Skeletal muscle tissue (tissue), 4 donors: ENCODE results near the gene NKX6-2. TPM values are rescaled to one million over a fixed set of nuclear protein-coding genes. Genes with fewer than 3 reads are reported as not detected.
A peak's percentile ranks its signal among the peaks of the same experiment; 100 is the strongest.

ENCODE experiments used
- H3K27ac ChIP-seq: one replicate; pipeline ENCODE4 v1.7.0; 2013; ENCODE audit warnings: mild to moderate bottlenecking, low read depth, low read length, inconsistent platforms
- H3K27me3 ChIP-seq, 3 donors: one replicate each; pipeline ENCODE4 v1.7.0; 2013; ENCODE audit warnings: low read length in 3 of 3; ENCODE audit not compliant: control insufficient read depth in 3 of 3, insufficient read depth in 3 of 3
- H3K36me3 ChIP-seq, 3 donors: one replicate each; pipeline ENCODE4 v1.7.0; 2013; ENCODE audit warnings: low read length in 3 of 3; ENCODE audit not compliant: control insufficient read depth in 3 of 3, insufficient read depth in 3 of 3
- H3K4me1 ChIP-seq, 3 donors: one replicate each; pipeline ENCODE4 v1.7.0; 2013; ENCODE audit warnings: low read length in 3 of 3, mild to moderate bottlenecking in 3 of 3; ENCODE audit not compliant: control insufficient read depth in 3 of 3, insufficient read depth in 3 of 3
- H3K4me3 ChIP-seq, 3 donors: one replicate each; pipeline ENCODE4 v1.7.0; 2013; ENCODE audit warnings: low read length in 3 of 3
- H3K9ac ChIP-seq, 3 donors: one replicate each; pipeline ENCODE4 v1.7.0; 2013; ENCODE audit warnings: low read length in 3 of 3, mild to moderate bottlenecking in 3 of 3, moderate library complexity in 2 of 3, low read depth in 1 of 3
- H3K9me3 ChIP-seq, 3 donors: one replicate each; pipeline ENCODE4 v1.7.0; 2013; ENCODE audit warnings: low read length in 3 of 3; ENCODE audit not compliant: control insufficient read depth in 3 of 3
- total RNA-seq: library from RNA; depleted of rRNA; stranded (reverse); fragments of >200 nt; gene quantifications from one replicate; pipeline ENCODE4 v1.2.3, GENCODE V29; 2014
- donor health status: Osteomylitis.

NKX6-2 gene
- total RNA-seq, 1 donor from 2014 or later, result not detected

DNA sequence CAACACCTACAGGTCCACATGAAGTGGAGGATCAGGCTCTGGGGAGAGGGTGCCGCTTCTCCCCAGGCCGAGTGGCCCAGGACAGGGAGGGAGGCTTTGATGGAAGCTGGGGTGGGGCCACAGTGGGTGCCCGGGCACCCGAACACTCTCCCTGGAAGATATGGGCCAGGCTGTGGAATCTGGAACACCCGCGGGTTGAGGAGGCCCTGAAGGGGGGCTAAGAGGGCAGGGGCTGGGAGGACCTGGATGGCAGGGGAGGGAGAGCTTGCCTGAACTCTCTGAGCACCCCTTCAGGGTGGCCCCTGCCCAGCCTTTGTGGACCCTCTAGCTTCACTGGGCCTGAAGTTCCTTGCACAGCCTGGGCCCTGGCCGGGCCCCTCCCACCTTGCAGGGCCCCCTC, 4.5 kb upstream of the NKX6-2 start:
- Histone ChIP-seq H3K4me1 (peaks cover 0 to 5% (median 4%) of the 10 kb centered on the region in 3 donors), H3K27ac (no peak overlapping the region), H3K4me3 (no peak overlapping the region), H3K27me3 (peaks cover 47 to 58% (median 56%) of the 10 kb centered on the region in 3 donors), H3K36me3 (no peaks in the 10 kb centered on the region), H3K9ac (no peak overlapping the region), H3K9me3 (no peaks in the 10 kb centered on the region)

DNA sequence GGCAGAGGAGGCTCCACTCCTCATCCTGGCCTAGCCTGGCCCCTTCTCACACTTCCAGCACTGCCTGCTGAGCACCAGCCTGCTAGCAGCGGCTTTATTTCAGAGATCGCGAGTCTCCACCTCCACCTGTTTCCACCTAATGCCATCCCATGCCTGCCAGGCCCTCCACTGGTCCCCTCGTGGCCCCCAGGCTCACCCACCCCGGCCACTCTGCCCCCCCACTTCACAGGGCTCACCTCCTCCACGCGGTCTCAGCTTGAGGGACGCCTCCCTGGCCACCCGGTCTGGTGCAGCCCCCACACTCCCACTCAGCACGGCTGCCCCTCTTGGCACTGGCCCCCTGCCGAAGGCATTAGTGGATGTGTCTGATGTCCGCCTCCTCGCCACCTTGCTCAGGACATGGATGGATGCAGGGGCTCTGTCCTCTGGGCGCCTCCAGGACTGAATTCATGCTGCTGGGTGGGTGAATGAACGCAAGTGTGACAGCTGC, 3.8 kb upstream of the NKX6-2 start:
- Histone ChIP-seq H3K36me3 (no peaks in the 10 kb centered on the region), H3K9me3 (no peaks in the 10 kb centered on the region), H3K4me1 (peaks cover 0 to 5% (median 4%) of the 10 kb centered on the region in 3 donors), H3K27me3 (peaks cover 44 to 63% (median 60%) of the 10 kb centered on the region in 3 donors), H3K4me3 (no peak overlapping the region), H3K9ac (no peak overlapping the region), H3K27ac (no peak overlapping the region)

DNA sequence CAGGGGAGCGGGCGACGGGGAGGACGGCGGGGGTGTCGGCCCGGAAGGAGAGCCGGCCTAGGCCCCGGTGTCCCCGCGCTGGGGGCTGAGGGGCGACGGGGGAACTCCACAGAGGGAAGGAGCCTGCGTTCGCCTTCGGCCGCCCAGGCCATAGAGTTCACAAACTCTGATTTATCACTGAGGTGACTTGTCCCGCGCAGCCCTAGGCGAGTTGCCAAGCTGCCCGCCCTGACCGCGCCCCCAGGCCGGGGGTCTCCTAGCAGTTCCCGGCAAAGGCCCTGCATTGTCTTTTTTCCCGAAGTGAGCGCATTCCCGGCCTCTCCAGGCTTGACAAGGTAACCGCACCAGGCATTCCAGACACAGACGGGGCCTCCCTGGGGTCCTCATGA, 2.9 kb upstream of the NKX6-2 start:
- H3K9me3 ChIP-seq, result no peaks in the 10 kb centered on the region
- H3K27me3 ChIP-seq, result peaks cover 41 to 69% (median 65%) of the 10 kb centered on the region in 3 donors
- no peak overlapping the region for H3K4me3 ChIP-seq
- no peaks in the 10 kb centered on the region for H3K36me3 ChIP-seq
- no peak overlapping the region for H3K9ac ChIP-seq
- peaks cover 0 to 5% (median 4%) of the 10 kb centered on the region in 3 donors for H3K4me1 ChIP-seq
- H3K27ac ChIP-seq, result no peak overlapping the region

DNA sequence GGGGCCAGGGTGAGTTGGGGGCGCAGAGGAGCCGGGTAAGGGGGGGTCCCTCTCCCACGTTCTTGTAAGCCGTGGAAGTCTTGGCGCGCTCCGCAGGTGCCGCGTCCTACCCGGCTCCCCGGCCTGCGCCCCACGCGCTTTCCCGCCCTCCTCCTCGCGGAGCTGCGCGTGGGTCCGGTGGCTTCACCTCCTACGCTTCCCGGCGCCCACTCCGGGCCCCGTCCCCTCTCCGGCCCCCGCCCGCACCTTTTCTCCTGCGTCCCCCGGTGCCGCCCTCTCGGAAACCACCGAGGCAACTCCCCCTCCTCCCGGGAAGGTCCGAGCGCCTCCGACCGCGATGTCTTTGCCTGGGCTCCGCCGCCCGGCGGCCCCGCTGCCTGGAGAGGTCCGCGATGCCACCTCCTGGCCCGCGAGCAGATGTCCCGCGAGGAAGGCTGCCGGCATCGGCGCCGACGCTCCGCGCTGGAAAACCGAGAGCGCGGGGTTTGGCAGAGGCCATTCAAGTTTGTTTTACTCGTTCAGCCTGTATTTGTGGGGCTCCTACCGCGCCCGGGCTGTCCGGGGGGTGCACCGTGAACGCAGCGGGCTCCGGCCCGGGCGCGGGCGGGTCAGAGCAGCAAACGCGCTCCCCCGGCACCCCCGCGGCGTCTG, 2.4 kb upstream of the NKX6-2 start:
- Histone ChIP-seq H3K9ac (no peak overlapping the region), H3K9me3 (no peaks in the 10 kb centered on the region)

DNA sequence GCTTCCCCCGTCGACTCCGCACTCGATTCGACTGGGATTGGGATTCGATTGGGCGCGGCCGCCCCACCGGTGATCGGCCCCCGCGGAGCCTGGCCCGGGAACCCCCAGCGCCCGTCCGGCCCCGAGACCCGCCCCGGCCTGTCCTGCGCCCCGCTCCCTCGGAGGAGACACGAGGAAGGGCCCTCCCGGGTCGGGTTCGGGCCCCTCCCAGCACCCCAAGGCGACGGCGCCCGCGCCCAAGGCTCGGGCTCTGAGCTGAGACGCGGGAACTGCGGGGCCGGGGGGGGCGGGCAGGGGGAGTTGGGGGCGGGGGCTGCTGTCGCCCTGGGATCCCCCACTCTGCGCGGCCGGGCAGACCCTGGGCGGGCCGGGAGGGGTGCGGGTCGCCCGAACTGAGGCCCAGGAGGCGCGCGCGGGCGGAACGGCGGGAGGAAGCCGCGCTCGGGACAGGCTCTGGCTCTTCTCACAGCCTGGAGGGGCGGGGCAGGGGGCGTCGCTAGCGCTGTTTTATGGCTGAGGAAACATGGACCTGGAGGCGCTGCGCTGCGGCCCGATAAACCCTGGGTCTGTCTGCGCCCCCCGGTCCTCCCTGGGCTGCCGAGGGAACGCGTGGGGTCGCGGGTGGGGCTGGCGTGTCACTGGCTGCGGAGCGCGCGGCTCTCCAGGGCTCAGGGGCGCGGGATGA, 1.7 kb upstream of the NKX6-2 start:
- Histone ChIP-seq H3K36me3 (peaks cover 4 to 5% (median 5%) of the 10 kb centered on the region in 3 donors), H3K4me1 (peaks cover 0 to 5% (median 4%) of the 10 kb centered on the region in 3 donors), H3K27ac (no peak overlapping the region), H3K9ac (no peak overlapping the region), H3K4me3 (no peak overlapping the region), H3K9me3 (no peaks in the 10 kb centered on the region), H3K27me3 (peaks cover 38 to 62% (median 61%) of the 10 kb centered on the region in 3 donors)

More for the DNA sequence above, 2.4 kb upstream of the NKX6-2 start:
- H3K4me3 ChIP-seq, result no peak overlapping the region
- H3K4me1 ChIP-seq, result peaks cover 0 to 5% (median 4%) of the 10 kb centered on the region in 3 donors
- H3K27me3 ChIP-seq, result peaks cover 39 to 68% (median 65%) of the 10 kb centered on the region in 3 donors
- peaks cover 0 to under 1% (median under 1%) of the 10 kb centered on the region in 3 donors for H3K36me3 ChIP-seq
- H3K27ac ChIP-seq, result no peak overlapping the region

DNA sequence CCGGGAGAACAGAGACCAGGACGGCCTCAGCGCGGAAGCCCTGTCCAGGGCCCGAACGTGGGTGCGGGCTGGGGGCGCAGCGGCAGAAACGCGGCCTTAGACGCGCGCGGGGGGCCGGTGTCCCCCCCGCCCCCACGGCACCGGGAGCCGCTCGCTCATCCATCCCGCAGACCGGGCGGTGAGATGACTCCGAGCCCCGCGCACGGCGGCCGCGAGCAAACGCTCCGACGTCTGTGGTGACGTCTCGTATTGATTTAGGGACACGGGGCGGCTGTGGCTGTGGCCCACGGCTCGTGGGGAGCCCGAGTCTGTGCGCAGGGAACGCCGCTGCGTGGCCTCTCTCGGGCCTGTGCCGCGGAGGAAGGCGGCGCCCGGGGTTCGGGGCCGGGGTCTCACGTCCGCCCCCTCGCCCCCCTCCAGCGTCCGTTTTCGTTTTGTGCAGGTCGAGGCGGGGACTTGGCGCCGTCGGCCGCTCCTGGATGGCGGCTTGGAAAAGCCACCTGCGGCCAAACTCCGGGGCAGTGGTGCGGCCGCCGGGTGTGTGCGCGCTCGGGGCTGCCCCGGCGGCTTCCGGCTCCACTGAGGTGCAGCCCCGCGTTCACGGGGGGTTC, 1.0 kb upstream of the NKX6-2 start:
- H3K9ac ChIP-seq, result no peak overlapping the region
- peaks cover 4 to 11% (median 9%) of the 10 kb centered on the region in 3 donors for H3K36me3 ChIP-seq
- H3K27ac ChIP-seq, result no peak overlapping the region
- H3K27me3 ChIP-seq, result peaks cover 37 to 61% (median 59%) of the 10 kb centered on the region in 3 donors
- peaks cover 0 to 5% (median 4%) of the 10 kb centered on the region in 3 donors for H3K4me1 ChIP-seq
- H3K4me3 ChIP-seq, result no peak overlapping the region
- H3K9me3 ChIP-seq, result no peaks in the 10 kb centered on the region

DNA sequence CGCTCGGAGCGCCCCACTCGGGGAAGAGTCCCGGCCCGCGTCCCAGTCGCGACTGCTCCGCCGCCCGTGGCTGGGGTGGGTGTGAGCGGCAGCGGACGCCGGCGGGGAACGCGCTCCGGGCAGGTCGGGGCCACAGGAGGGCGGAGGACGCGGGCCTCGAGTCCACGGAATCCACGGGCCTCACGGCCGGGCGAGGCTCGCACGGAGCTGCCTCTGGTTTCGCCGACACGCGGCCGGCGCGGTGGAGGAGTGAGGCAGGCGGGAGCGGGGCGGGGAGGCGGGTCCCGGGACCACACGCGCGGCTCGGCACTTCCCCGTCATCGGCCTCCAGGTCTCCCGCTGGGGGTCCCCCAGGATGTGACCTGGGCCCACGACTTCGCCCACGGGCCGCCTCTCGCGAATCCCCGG, 533 bp upstream of the NKX6-2 start:
- Histone ChIP-seq H3K4me3 (no peak overlapping the region), H3K9ac (peak overlapping the region in 1 of 3 donors; percentile 16)

DNA sequence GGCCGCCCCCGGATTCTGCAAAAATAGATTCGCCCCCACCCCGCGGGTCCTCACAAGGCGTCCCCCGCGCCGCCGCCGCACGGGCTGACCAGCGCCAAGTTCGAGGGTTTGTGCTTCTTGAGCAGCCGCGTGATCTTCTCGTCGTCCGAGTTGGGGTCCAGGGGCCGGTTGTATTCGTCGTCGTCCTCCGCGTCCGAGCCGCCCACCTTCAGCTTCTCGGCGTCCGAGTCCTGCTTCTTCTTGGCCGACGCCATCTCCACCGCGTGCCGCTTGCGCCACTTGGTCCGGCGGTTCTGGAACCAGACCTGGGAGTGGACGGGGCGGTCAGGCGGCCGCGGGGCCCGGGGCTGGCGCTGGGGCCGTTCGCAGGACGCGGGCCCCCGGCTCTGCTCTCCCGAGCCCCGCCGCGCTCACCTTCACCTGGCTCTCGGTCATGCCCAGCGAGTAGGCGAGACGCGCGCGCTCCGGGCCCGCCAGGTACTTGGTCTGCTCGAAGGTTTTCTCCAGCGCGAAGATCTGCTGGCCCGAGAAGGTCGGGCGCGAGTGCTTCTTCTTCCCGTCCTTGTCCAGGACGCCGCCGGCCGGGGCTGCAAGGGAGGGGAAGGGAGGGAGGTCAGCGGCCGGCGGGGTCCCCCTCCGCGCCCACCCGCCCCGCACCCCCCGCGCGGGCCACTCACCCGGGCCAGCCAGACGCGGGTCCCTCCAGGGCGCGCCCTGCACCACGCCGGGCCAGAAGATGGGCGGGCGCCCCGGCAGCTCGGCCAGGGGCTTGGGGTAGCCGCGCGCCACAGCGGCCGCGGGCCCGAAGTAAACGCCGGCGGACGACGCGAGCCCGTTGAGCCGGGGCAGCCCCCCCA, 853 bp downstream of the NKX6-2 start:
- Histone ChIP-seq H3K27ac (no peak overlapping the region), H3K4me3 (no peak overlapping the region), H3K36me3 (peaks cover 13 to 17% (median 13%) of the 10 kb centered on the region in 3 donors), H3K4me1 (peaks cover 0 to 5% (median 4%) of the 10 kb centered on the region in 3 donors), H3K27me3 (peaks cover 38 to 46% (median 45%) of the 10 kb centered on the region in 3 donors), H3K9ac (no peak overlapping the region), H3K9me3 (no peaks in the 10 kb centered on the region)

More for the DNA sequence above, 533 bp upstream of the NKX6-2 start:
- peaks cover 38 to 59% (median 59%) of the 10 kb centered on the region in 3 donors for H3K27me3 ChIP-seq
- H3K27ac ChIP-seq, result no peak overlapping the region
- H3K36me3 ChIP-seq, result peaks cover 9 to 16% (median 13%) of the 10 kb centered on the region in 3 donors
- peaks cover 0 to 5% (median 4%) of the 10 kb centered on the region in 3 donors for H3K4me1 ChIP-seq
- H3K9me3 ChIP-seq, result no peaks in the 10 kb centered on the region
